Tibial artery (tissue), 4 donors: ENCODE measurements around the gene LRRC1.

Experiments
- DNase-seq, 2 donors: peaks; one replicate each; pipeline ENCODE4 v3.0.0-alpha.2; 2019
- H3K27ac ChIP-seq, 2 donors: fragments of 200-600 bp; sonication (generic) in 1 of 2; 1 replicate in 1 of 2; 2 replicates in 1 of 2; pipeline ENCODE4 v1.5.1; 2018 to 2019; ENCODE audit warnings: mild to moderate bottlenecking in 1 of 2
- H3K27me3 ChIP-seq, 2 donors: fragments of 200-600 bp; sonication (generic) in 1 of 2; one replicate each; pipeline versions ENCODE4 v1.5.1 to v1.6.0; 2016 to 2019
- H3K36me3 ChIP-seq, 3 donors: fragments of 200-600 bp; sonication (generic) in 2 of 3; one replicate each; pipeline ENCODE4 v1.5.1; 2016 to 2019; ENCODE audit warnings: mild to moderate bottlenecking in 2 of 3
- H3K4me1 ChIP-seq, 4 donors: fragments of 200-600 bp; sonication (generic) in 2 of 4; 1 replicate in 3 of 4; 2 replicates in 1 of 4; pipeline ENCODE4 v1.5.1; 2016 to 2019
- H3K4me3 ChIP-seq, 2 donors: fragments of 200-600 bp; sonication (generic) in 1 of 2; 1 replicate in 1 of 2; 2 replicates in 1 of 2; pipeline ENCODE4 v1.5.1; 2018 to 2019; ENCODE audit warnings: mild to moderate bottlenecking in 2 of 2
- H3K9me3 ChIP-seq, 3 donors: fragments of 200-600 bp; sonication (generic) in 1 of 3; one replicate each; pipeline ENCODE4 v1.5.1; 2016 to 2019
- CTCF ChIP-seq, 2 experiments: fragments of 200-600 bp in 1 of 2; fragments of 450-650 bp in 1 of 2; IDR thresholded peaks; one replicate each; pipeline ENCODE4 v1.5.1; 2017 to 2019; ENCODE audit warnings: antibody characterized with exemption in 2 of 2, mild to moderate bottlenecking in 1 of 2, moderate library complexity in 1 of 2
- intact Hi-C: fragments of 100-400 bp; cut with DNase I; formaldehyde crosslinking; loops from one replicate; pipeline ENCODE4 v1.15.0; 2023; ENCODE audit warnings: low total_unique reads

LRRC1 gene

GRCh38 chr6:53831081-53831869, 36.5 kb downstream of the LRRC1 start:
- no peak overlapping the region for H3K27ac ChIP-seq
- no peaks in the 10 kb centered on the region for H3K27me3 ChIP-seq
- DNase-seq, result no peak
- H3K4me3 ChIP-seq, result no peak overlapping the region
- intact Hi-C loops, result no loop called here
- H3K4me1 ChIP-seq, result peaks cover 0 to 61% (median 19%) of the 10 kb centered on the region in 4 donors
- no peaks in the 10 kb centered on the region for H3K9me3 ChIP-seq
- no peak for TF ChIP-seq CTCF (IDR thresholded peaks at IDR 0.05)
- H3K36me3 ChIP-seq, result no peaks in the 10 kb centered on the region

- Histone ChIP-seq H3K36me3 (no peaks in the 10 kb centered on the region), H3K4me3 (no peak overlapping the region), H3K9me3 (no peaks in the 10 kb centered on the region), H3K27ac (no peak overlapping the region), H3K4me1 (peaks cover 0 to 53% (median 17%) of the 10 kb centered on the region in 4 donors), H3K27me3 (no peaks in the 10 kb centered on the region)
- no peak for DNase-seq
- intact Hi-C loops, result no loop called here
- no peak for TF ChIP-seq CTCF (IDR thresholded peaks at IDR 0.05)
These were observed 37.3 kb downstream of the LRRC1 start for GRCh38 chr6:53831936-53832660.

- no peaks in the 10 kb centered on the region for H3K9me3 ChIP-seq
- TF ChIP-seq CTCF (IDR thresholded peaks at IDR 0.05), result no peak
- no peaks in the 10 kb centered on the region for H3K36me3 ChIP-seq
- H3K4me1 ChIP-seq, result peaks cover 0 to 50% (median 18%) of the 10 kb centered on the region in 4 donors
- no peak for DNase-seq
- intact Hi-C loops, result no loop called here
- no peak overlapping the region for H3K27ac ChIP-seq
- no peak overlapping the region for H3K4me3 ChIP-seq
- H3K27me3 ChIP-seq, result no peaks in the 10 kb centered on the region
These were observed 38.4 kb downstream of the LRRC1 start for GRCh38 chr6:53833155-53833554.

- no peaks in the 10 kb centered on the region for H3K27me3 ChIP-seq
- DNase-seq, result no peak
- H3K27ac ChIP-seq, result no peak overlapping the region
- H3K9me3 ChIP-seq, result no peaks in the 10 kb centered on the region
- H3K36me3 ChIP-seq, result no peaks in the 10 kb centered on the region
- no peak overlapping the region for H3K4me3 ChIP-seq
- H3K4me1 ChIP-seq, result peaks cover 0 to 50% (median 18%) of the 10 kb centered on the region in 4 donors
- intact Hi-C loops, result no loop called here
- TF ChIP-seq CTCF (IDR thresholded peaks at IDR 0.05), result no peak
These were observed 39.3 kb downstream of the LRRC1 start for GRCh38 chr6:53834132-53834531.

GRCh38 chr6:53837865-53838769, 43.3 kb downstream of the LRRC1 start:
- peaks cover 0 to 4% (median 0%) of the 10 kb centered on the region in 3 donors for H3K9me3 ChIP-seq

More at GRCh38 chr6:53837865-53838769, 43.3 kb downstream of the LRRC1 start:
- H3K27ac ChIP-seq, result peak overlapping the region; percentile 3 to 11
- no peak overlapping the region for H3K4me3 ChIP-seq
- peak in 1 of 2 experiments; percentile 8 for TF ChIP-seq CTCF (IDR thresholded peaks at IDR 0.05)
- no peaks in the 10 kb centered on the region for H3K36me3 ChIP-seq
- intact Hi-C loops, result no loop called here
- H3K27me3 ChIP-seq, result no peaks in the 10 kb centered on the region
- H3K4me1 ChIP-seq, result peaks cover 0 to 20% (median 11%) of the 10 kb centered on the region in 4 donors
- DNase-seq, result no peak
